Activated effector memory CD4-positive, alpha-beta T cell treated with Interleukin-2 at 50 U/mL for 16 hours (primary cell): ENCODE measurements around the gene BANF1.
"Not testable (repeated sequence)": the region's sequence is repeated elsewhere in the genome, so short reads cannot be mapped to it uniquely, and the experiment has no call there.

Experiments used
- DNase-seq: peaks from one replicate; pipeline ENCODE4 v3.0.0-alpha.2; 2020

The BANF1 gene

GRCh38 chr11:65978391-65979238 is 23.7 kb upstream of the BANF1 start:
- no peak for DNase-seq

GRCh38 chr11:65979261-65979759 is 23.0 kb upstream of the BANF1 start:
- no peak for DNase-seq

GRCh38 chr11:65981101-65981740 is 21.1 kb upstream of the BANF1 start:
- DNase-seq, result no peak

- DNase-seq, result no peak
Measured at GRCh38 chr11:65981972-65982823, 20.1 kb upstream of the BANF1 start.

- DNase-seq, result no peak
Measured at GRCh38 chr11:65982824-65983588, 19.3 kb upstream of the BANF1 start.

GRCh38 chr11:65983589-65983987 is 18.7 kb upstream of the BANF1 start:
- DNase-seq, result no peak

GRCh38 chr11:65987336-65987735 is 15.0 kb upstream of the BANF1 start:
- no peak for DNase-seq

GRCh38 chr11:65988791-65989592 is 13.3 kb upstream of the BANF1 start:
- peak; percentile 81 for DNase-seq

GRCh38 chr11:65992056-65992455 is 10.2 kb upstream of the BANF1 start:
- DNase-seq, result no peak

- DNase-seq, result no peak
Measured at GRCh38 chr11:65997286-65997685, 5.0 kb upstream of the BANF1 start.

GRCh38 chr11:66002648-66003225 is 434 bp downstream of the BANF1 start:
- DNase-seq, result no peak

GRCh38 chr11:66003291-66003690 is 988 bp downstream of the BANF1 start:
- DNase-seq, result no peak

- DNase-seq, result no peak
Measured at GRCh38 chr11:66004186-66004585, 1.9 kb downstream of the BANF1 start.

GRCh38 chr11:66006134-66006890 is 4.0 kb downstream of the BANF1 start:
- no peak for DNase-seq

GRCh38 chr11:66006891-66007176 is 4.5 kb downstream of the BANF1 start:
- no peak for DNase-seq

GRCh38 chr11:66007201-66007634 is 4.9 kb downstream of the BANF1 start:
- DNase-seq, result no peak

GRCh38 chr11:66008095-66008467 is 5.8 kb downstream of the BANF1 start:
- DNase-seq, result no peak

GRCh38 chr11:66008468-66009101 is 6.3 kb downstream of the BANF1 start:
- DNase-seq, result no peak

GRCh38 chr11:66010036-66010435 is 7.7 kb downstream of the BANF1 start:
- DNase-seq, result not testable (repeated sequence)

GRCh38 chr11:66011239-66011784 is 9.0 kb downstream of the BANF1 start:
- DNase-seq, result no peak
